ENCODE data around the gene AOX1.

AOX1 gene

GRCh38 chr2:200662727-200663126, 76.9 kb downstream of the AOX1 start:
- TF ChIP-seq GATA3 (IDR thresholded peaks at IDR 0.05; ENCODE audit: low read depth, low read length) (no peak), GATA2 (IDR thresholded peaks at IDR 0.05; ENCODE audit: low read depth, low read length) (no peak)

GRCh38 chr2:200664770-200665494, 79.1 kb downstream of the AOX1 start:
- TF ChIP-seq GATA3 (IDR thresholded peaks at IDR 0.05; ENCODE audit: low read depth, low read length): no peak
- TF ChIP-seq GATA2 (IDR thresholded peaks at IDR 0.05; ENCODE audit: low read depth, low read length): no peak

GRCh38 chr2:200665626-200666453, 80.0 kb downstream of the AOX1 start:
- TF ChIP-seq GATA2 (IDR thresholded peaks at IDR 0.05; ENCODE audit: low read depth, low read length) (no peak), GATA3 (IDR thresholded peaks at IDR 0.05; ENCODE audit: low read depth, low read length) (no peak)

- no peak for TF ChIP-seq GATA2 (IDR thresholded peaks at IDR 0.05; ENCODE audit: low read depth, low read length)
Measured at GRCh38 chr2:200667413-200667812, 81.6 kb downstream of the AOX1 start.

- no peak for TF ChIP-seq GATA3 (IDR thresholded peaks at IDR 0.05; ENCODE audit: low read depth, low read length)
- TF ChIP-seq GATA2 (IDR thresholded peaks at IDR 0.05; ENCODE audit: low read depth, low read length): no peak
Measured at GRCh38 chr2:200668478-200668877, 82.7 kb downstream of the AOX1 start.

GRCh38 chr2:200669308-200669707, 83.5 kb downstream of the AOX1 start:
- TF ChIP-seq GATA2 (IDR thresholded peaks at IDR 0.05; ENCODE audit: low read depth, low read length): no peak
- no peak for TF ChIP-seq GATA3 (IDR thresholded peaks at IDR 0.05; ENCODE audit: low read depth, low read length)

GRCh38 chr2:200670313-200670712, 84.5 kb downstream of the AOX1 start:
- TF ChIP-seq GATA2 (IDR thresholded peaks at IDR 0.05; ENCODE audit: low read depth, low read length): no peak
- TF ChIP-seq GATA3 (IDR thresholded peaks at IDR 0.05; ENCODE audit: low read depth, low read length): no peak

GRCh38 chr2:200670751-200671150, 84.9 kb downstream of the AOX1 start:
- no peak for TF ChIP-seq GATA3 (IDR thresholded peaks at IDR 0.05; ENCODE audit: low read depth, low read length)
- no peak for TF ChIP-seq GATA2 (IDR thresholded peaks at IDR 0.05; ENCODE audit: low read depth, low read length)

- TF ChIP-seq GATA2 (IDR thresholded peaks at IDR 0.05; ENCODE audit: low read depth, low read length): no peak
- TF ChIP-seq GATA3 (IDR thresholded peaks at IDR 0.05; ENCODE audit: low read depth, low read length): no peak
Measured at GRCh38 chr2:200673191-200673590, 87.4 kb downstream of the AOX1 start.

- TF ChIP-seq GATA3 (IDR thresholded peaks at IDR 0.05; ENCODE audit: low read depth, low read length): no peak
- TF ChIP-seq GATA2 (IDR thresholded peaks at IDR 0.05; ENCODE audit: low read depth, low read length): no peak
Measured at GRCh38 chr2:200674837-200675236, 89.0 kb downstream of the AOX1 start.

GRCh38 chr2:200677171-200677570, 91.4 kb downstream of the AOX1 start:
- TF ChIP-seq GATA2 (IDR thresholded peaks at IDR 0.05; ENCODE audit: low read depth, low read length) (no peak), GATA3 (IDR thresholded peaks at IDR 0.05; ENCODE audit: low read depth, low read length) (no peak)

- no peak for TF ChIP-seq GATA3 (IDR thresholded peaks at IDR 0.05; ENCODE audit: low read depth, low read length)
Measured at GRCh38 chr2:200677721-200678532, 92.1 kb downstream of the AOX1 start.

GRCh38 chr2:200679127-200679526, 93.3 kb downstream of the AOX1 start:
- TF ChIP-seq GATA3 (IDR thresholded peaks at IDR 0.05; ENCODE audit: low read depth, low read length) (no peak), GATA2 (IDR thresholded peaks at IDR 0.05; ENCODE audit: low read depth, low read length) (no peak)

- no peak for TF ChIP-seq GATA3 (IDR thresholded peaks at IDR 0.05; ENCODE audit: low read depth, low read length)
- no peak for TF ChIP-seq GATA2 (IDR thresholded peaks at IDR 0.05; ENCODE audit: low read depth, low read length)
Measured at GRCh38 chr2:200679535-200679934, 93.7 kb downstream of the AOX1 start.
